Measurements from ENCODE around the gene POLE3.

Gene POLE3

GRCh38 chr9:113427629-113428028, 17.2 kb upstream of the POLE3 start:
- H3K27me3 Mint-ChIP-seq (ENCODE audit: low read depth, poor library complexity), result peaks cover 17% of the 10 kb centered on the region
- H3K36me3 Mint-ChIP-seq (ENCODE audit: low read depth), result no peaks in the 10 kb centered on the region
- DNase-seq, result no peak
- no peaks in the 10 kb centered on the region for H3K9me3 Mint-ChIP-seq
- no peak overlapping the region for H3K27ac Mint-ChIP-seq
- H3K4me1 Mint-ChIP-seq, result peaks cover 11% of the 10 kb centered on the region
- TF ChIP-seq CTCF (IDR thresholded peaks at IDR 0.05), result no peak
- H3K4me3 Mint-ChIP-seq, result no peak overlapping the region

- Mint-ChIP-seq H3K27me3 (ENCODE audit: low read depth, poor library complexity) (peaks cover 14% of the 10 kb centered on the region), H3K4me3 (no peak overlapping the region), H3K9me3 (no peaks in the 10 kb centered on the region), H3K27ac (no peak overlapping the region), H3K4me1 (peaks cover 11% of the 10 kb centered on the region), H3K36me3 (ENCODE audit: low read depth) (no peaks in the 10 kb centered on the region)
- no peak for TF ChIP-seq CTCF (IDR thresholded peaks at IDR 0.05)
- no peak for DNase-seq
These were observed 16.2 kb upstream of the POLE3 start for GRCh38 chr9:113426701-113427100.

GRCh38 chr9:113425072-113425471, 14.6 kb upstream of the POLE3 start:
- H3K27ac Mint-ChIP-seq, result no peak overlapping the region

GRCh38 chr9:113421726-113422125, 11.3 kb upstream of the POLE3 start:
- H3K36me3 Mint-ChIP-seq (ENCODE audit: low read depth), result no peaks in the 10 kb centered on the region
- no peaks in the 10 kb centered on the region for H3K9me3 Mint-ChIP-seq
- no peak for DNase-seq
- peaks cover 11% of the 10 kb centered on the region for H3K4me1 Mint-ChIP-seq
- peaks cover 9% of the 10 kb centered on the region for H3K27me3 Mint-ChIP-seq (ENCODE audit: low read depth, poor library complexity)
- TF ChIP-seq CTCF (IDR thresholded peaks at IDR 0.05), result no peak
- no peak overlapping the region for H3K4me3 Mint-ChIP-seq
- no peak overlapping the region for H3K27ac Mint-ChIP-seq

More at GRCh38 chr9:113425072-113425471, 14.6 kb upstream of the POLE3 start:
- DNase-seq, result no peak
- Mint-ChIP-seq H3K4me1 (peaks cover 11% of the 10 kb centered on the region), H3K27me3 (ENCODE audit: low read depth, poor library complexity) (peaks cover 14% of the 10 kb centered on the region), H3K36me3 (ENCODE audit: low read depth) (no peaks in the 10 kb centered on the region), H3K9me3 (no peaks in the 10 kb centered on the region), H3K4me3 (no peak overlapping the region)
- TF ChIP-seq CTCF (IDR thresholded peaks at IDR 0.05), result no peak

GRCh38 chr9:113417370-113417769, 6.9 kb upstream of the POLE3 start:
- Mint-ChIP-seq H3K27ac (no peak overlapping the region), H3K4me3 (no peak overlapping the region), H3K4me1 (no peaks in the 10 kb centered on the region), H3K36me3 (ENCODE audit: low read depth) (no peaks in the 10 kb centered on the region), H3K27me3 (ENCODE audit: low read depth, poor library complexity) (no peaks in the 10 kb centered on the region), H3K9me3 (no peaks in the 10 kb centered on the region)
- no peak for DNase-seq
- no peak for TF ChIP-seq CTCF (IDR thresholded peaks at IDR 0.05)

- H3K4me3 Mint-ChIP-seq, result no peak overlapping the region
- no peak for DNase-seq
- no peaks in the 10 kb centered on the region for H3K36me3 Mint-ChIP-seq (ENCODE audit: low read depth)
- TF ChIP-seq CTCF (IDR thresholded peaks at IDR 0.05), result no peak
- H3K27ac Mint-ChIP-seq, result no peak overlapping the region
- no peaks in the 10 kb centered on the region for H3K9me3 Mint-ChIP-seq
- H3K27me3 Mint-ChIP-seq (ENCODE audit: low read depth, poor library complexity), result no peaks in the 10 kb centered on the region
- H3K4me1 Mint-ChIP-seq, result peaks cover 5% of the 10 kb centered on the region
These were observed 5.8 kb upstream of the POLE3 start for GRCh38 chr9:113416149-113416721.

Data from nephron progenitor cell (in vitro differentiated cells).